ENCODE results near the gene PTPRD.

Gene PTPRD

DNA sequence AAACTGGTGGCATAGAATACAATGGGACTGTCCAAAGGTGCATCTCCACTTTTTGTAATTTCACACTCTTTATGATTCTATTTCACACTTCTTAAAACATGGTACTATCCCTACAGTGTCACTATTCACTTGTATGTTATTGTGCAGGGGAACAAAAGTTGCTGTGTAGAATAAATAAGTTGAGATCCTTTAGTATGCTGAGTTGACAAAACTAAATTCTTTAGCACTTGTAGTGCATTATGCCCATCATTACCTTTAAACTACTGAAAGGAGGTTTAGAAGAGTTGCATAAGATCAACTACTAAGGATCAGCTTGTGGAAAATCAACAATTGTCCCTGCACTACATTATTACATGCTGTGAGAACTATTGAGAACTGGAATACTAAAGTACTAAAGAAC, 1380.9 kb downstream of the PTPRD start:
- DNase-seq, result no peak

DNA sequence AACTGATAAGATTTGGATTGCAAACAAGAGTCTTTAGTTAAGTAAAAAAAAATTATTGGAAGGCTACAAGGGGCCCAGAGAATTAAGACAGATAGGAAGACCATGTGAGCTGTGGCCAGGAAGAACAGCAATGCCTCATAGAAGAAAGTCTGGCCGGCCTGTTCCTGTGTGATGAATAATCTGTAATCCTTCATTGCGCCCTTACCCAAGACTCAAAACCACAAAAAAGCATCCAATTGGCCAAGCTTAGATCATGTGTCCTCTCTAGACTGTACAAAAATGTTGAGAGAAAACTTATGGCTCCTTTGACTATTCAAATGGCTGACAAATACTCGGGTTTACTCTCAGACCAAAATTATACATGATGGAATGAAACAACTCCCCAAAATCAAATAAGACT, 1383.5 kb downstream of the PTPRD start:
- no peak for DNase-seq

DNA sequence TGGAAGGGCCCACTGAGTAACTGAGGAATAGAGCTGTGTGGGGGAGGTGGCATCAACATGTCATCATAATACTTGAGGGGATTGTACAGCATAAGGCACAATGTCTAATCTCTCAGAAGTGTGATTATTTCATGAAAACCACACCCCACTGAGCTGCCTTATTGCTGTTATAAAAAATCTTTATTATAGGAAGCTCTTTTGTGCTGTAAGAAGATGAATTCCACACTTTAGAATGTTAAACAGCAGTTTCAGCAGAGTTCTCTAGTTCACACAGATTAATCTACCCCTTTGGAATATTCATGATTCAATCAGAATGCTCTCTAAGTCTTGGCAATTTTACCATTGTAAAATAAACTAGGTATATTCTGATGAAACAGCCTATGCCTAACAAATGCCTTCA, 1389.6 kb downstream of the PTPRD start:
- no peak for DNase-seq

DNA sequence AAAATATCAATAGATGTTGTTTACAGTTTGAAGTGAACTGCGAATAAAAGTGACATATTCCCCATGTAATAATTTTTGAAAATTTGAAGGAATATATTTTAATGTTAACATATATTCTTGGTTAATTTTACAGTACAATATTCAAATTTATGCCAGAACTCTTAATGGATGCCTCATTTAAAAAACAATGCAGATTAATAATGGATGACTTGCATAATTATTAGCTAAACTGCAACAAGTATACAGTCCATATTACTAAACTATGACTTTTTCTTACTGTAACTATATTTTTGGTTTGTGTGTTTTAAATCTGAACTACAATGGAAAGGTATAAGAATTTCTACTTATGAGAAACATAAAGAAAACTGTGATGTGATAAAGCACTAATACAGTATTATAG, 1390.1 kb downstream of the PTPRD start:
- DNase-seq, result no peak

DNA sequence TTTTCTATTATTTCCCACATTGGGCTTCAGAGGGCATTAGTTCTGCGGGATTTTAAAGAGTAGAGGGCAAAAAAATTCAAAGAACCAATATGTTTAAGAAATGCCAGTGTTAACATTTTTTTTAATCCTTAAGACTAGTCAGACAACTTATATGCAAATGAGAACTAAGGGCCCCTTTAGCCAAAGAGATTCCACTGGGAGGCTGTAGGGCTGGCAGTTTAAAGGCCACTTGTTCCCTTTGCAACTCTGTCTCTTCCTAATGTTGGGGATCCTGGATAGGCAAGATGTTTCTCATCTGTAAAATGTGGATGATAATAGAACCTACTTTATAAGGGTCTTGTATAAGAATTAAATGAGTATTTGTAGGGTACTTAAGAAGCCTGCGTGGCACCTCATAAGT, 1395.9 kb downstream of the PTPRD start:
- no peak for DNase-seq

DNA sequence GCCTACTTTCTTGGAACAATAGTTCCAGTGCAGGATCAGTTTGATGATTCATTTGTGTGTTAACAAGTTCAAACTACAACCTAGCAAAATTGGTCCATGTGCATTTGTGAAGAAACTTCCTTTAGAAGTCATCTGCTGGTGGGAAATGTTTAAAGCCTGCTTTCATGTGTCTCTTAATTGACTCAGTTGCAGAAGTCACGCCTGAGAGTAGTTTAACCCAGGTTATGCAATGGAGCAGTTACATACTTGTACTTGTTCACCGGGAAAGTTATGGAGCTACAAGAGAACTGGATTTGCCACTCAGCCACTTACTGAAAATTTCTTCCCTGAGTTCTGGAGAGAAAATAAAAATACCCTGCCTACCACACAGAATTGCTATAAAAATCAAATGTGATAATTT, 1397.8 kb downstream of the PTPRD start:
- DNase-seq, result no peak

DNA sequence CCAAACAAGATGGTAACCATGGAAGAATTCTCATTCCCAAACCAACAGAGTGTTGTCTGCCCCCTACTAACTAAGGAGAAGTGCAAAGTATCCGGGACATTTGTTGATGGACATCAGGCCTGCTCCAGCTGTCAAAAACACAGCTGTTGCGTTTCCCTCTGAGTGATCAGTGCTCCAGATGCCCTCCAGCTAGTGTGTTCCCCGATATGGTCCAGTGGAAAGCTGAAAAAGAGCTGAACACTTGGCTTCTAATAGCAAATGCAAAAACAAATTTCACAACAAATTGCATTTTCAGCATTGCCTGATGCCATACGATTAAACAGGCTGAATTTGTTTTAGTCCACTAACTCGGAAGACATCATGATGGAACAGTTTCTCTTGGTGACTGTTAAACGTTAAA, 1398.7 kb downstream of the PTPRD start:
- no peak for DNase-seq

DNA sequence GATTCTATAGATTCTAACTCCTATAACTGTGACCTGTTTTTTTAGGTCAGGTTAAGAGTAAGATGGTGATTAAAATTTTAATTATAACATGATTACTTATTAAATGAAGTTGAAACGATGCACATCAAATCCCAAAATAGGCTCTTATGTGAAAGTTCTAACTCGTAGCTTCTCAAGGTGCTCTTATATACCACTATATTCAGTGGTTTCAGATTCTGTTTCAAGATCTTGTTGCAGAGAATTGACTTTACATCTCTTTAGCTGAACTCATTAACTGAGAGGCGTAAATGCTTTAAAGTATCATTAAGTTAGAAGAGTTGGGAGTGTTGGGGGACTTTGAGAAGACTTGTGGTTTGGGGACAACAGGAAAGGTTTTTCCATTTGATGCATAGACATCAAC, 1399.8 kb downstream of the PTPRD start:
- DNase-seq, result no peak

DNA sequence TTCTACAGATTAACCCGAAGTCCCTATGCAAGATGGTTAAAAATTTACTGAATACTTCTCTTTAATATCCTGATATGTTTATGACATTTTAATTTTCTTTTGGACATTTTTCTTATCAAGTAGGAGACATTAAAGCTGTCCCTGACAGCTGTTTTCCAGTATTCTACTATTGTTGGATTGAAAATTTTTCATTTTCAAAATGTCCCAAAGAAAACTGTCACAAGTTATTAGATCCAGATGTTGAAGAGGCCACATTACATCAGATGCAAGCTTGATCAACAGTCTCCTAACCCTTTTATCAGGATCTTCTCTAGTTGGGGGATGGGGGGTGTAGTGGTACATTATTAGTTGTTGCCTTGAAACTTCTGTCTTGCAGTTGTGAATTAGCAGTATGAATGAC, 1410.5 kb downstream of the PTPRD start:
- no peak for DNase-seq

DNA sequence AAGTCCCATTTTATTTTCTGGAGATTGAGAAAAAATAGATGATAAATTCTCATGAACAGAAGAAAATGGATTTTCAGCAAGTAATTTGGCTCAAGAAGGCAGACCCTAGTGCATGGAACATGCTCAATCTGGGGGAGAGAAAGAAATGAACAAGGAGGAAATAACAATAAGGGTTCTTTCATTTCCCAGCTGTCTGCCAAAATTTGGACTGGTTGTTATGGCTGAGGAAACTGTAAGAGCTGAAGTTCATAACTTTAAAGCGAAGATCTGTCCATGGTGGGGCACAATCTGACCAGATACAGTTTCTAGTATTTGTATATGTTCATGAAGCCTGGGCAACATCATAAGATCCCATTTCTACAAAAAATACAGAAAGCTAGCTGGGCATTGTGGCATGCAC, 1426.7 kb downstream of the PTPRD start:
- no peak for DNase-seq

DNA sequence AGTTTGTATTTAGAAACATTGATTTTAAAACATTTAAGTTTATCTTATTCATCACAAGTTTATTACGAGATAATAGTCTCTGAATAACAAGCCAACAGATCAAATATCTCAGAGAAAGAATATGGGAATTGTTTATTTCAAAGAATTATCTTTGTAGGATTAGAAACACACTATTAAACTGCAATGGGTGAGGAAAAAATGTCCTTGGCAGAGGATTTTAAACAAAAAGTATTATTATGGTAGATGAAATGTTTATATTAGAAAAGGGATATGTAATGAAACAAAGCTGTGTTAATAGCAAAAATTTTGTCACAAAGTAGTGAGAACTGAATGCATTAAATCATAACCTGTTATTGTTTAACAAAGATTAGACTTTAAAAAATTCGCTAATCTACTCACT, 1430.4 kb downstream of the PTPRD start:
- no peak for DNase-seq

DNA sequence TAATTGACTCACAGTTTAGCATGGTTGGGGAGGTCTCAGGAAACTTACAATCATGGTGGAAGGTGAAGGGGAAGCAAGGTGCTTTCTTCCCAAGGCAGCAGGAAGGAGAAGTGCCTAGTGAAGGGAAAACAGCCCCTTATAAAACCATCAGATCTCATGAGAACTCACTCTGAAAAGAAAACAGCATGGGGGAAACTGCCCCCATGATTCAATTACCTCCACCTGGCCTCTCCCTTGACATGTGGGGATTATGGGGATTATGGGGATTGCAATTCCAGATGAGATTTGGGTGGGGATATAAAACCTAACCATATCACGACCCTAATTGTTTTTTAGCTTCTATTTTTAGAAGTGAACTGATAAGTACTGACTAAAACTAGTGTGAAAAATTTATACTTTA, 1435.7 kb downstream of the PTPRD start:
- no peak for DNase-seq

DNA sequence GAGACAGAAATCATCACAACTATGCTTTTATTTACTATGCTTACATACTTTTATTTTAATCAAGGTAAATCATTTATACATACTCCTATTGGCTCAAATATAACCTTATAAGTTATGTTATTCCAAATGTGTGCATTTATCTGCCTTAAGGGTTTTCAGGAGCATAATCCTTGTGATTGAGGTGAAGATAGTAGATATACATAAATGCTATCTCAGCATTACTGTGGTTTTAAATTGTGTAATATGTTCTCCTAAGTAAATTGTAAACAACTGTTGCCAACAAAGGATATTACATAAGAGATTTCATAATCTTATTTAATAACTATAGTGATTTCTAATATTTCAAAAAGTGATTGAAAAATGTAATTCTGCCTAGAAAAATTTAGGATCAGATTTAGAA, 1438.4 kb downstream of the PTPRD start:
- DNase-seq, result no peak

DNA sequence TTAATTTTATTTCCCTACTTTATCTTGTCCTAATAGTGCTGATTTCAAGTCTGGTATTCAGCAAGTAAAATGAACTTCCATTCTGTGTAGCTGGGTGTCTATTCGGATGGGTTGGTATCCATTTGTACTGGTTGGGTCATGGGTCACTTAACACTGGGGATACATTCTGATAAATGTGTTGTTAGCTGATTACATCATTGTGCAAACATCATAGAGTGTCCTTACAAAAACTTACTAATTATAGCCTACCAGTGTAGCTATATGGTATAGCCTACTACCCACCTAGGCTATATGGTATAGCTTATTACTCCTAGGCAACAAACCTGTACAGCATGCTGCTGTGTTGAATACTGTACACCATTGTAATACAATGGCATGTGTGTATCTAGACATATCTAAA, 1439.5 kb downstream of the PTPRD start:
- no peak for DNase-seq

DNA sequence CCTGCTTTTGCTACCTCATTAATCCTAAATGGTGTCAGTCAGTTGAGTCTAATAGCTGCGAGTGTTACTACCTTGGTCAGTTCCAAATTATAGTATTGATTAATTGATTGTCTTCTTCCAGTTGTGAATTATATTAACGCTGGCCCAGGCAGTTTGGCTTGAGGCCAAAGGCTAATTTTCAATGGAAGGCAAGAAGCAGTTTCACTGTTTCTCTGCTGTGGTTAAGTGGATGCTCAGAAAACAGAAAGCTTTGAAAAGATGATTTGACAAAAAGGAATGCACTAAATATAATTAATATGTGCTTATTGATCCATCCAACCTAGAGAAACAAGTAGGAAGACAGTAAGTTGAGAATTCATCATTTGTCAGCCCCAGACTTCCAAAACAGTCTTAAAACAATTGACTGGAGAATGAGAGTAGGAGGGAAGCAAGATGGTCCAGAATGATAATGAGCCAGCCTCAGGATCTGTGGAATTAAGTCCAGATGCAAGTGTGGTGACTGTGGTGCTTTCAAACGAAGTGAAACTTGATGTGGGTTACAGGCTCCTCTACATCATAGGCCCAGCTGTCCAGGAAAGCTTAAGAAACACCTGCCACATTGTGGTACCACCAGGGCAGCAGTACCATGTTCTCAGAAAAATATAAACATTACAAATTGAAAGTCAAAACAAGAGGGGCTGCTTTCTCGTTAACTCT, 1442.2 kb downstream of the PTPRD start:
- peak in 1 of 2 experiments; percentile 42 for DNase-seq

DNA sequence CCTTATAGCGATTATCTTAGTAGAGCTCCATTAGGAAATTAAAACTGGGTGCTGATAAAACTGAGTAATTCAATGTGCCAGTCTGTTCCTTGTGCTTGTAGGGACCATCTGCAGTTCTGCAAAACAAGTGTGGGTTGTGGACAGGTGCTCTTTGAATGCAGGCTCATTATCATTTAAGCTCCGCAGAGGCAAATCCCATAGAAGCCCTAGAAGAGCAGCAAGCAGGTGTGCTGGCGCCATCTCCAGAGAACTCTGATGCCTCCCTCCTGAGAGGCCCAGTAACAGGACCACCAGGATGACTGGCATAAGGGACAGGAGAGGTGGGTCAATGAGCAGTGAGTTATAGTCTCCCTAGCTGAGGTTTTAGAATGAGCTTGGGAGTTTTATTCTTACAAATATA, 1470.8 kb downstream of the PTPRD start:
- peak; percentile 13 to 45 for DNase-seq

DNA sequence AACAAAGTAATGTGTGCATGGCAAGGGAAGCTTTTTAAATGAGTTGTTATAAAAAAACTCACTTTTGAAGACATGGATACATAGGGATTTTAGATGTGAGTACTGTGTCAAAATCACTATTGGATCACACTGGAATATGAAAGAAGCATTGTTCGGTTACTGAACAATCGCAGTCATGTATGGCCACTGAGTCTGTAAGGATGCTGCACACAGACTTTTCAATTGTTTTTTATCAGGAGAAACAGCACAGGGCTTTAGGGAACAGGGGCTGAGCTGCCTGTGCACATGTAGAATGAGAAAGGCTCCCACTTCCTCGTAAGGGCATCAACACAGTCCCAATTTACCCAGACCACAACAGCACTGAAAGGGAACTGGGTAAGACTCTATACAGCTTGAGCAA, 1479.3 kb downstream of the PTPRD start:
- no peak for DNase-seq

DNA sequence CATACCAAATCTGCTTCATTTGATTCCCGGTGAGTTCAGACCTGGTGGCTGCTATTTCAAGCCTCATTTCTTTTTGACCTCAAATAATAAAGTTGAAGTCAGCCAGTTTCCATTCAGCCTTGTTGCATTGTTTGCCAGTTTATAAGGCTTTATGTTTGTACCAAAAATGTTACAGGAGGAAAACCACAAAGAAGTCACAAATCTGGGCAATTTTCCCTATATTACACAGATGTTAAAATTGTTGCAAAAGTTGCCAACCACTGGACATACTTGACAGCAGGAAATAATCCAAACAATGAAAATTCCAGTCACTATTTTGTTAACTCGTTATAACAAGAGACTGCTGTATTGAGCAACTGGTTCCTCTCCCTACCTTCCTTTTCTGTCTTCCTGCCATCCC, 1488.2 kb downstream of the PTPRD start:
- no peak for DNase-seq

DNA sequence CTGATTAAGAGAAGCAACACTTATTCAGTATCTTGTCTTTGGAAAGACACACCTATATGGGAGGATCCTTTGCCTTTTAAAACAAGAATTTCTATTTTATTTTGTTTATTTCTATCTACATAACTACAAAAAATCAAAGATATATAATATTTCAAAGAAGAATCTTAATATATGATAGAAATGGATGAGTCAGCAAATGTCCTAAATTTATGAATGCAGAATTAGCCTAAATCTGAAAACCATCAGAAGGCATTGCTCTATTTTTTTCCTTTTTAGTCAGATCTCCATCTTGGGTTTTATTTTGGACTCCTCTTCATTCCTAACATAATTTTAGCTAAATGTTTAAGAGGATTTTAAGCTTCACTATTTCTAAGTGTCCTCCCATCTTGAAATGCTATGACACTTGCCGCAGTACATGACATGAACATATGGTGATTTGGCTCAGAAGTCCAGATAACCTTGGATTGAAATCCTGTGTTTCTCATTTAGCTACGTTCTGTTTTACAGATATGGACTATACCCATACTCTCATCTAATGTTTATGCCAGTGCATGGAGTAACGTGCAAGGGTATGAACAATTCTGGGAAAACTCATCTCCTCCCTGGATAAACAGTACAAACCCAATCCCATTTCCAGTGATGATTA, 1490.4 kb downstream of the PTPRD start:
- no peak for DNase-seq

DNA sequence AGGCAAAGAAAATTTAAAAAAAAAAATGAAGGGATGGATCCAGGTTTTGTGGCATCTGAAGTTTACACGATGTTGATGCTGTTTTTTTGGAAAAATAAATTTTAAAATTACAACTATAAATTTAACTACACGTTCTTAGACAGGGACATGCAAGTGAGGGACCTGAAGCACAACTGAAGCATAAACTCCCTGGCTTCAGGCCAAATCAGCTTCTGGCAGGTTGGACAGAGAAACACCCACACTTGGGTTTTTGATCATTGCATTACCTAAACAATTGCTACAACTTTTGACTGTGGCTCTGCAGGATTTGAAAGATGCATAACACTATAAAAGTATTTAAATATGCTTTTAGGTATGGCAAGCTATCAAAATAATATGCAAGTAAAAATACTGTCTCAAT, 1494.9 kb downstream of the PTPRD start:
- peak in 1 of 2 experiments; percentile 65 for DNase-seq

DNA sequence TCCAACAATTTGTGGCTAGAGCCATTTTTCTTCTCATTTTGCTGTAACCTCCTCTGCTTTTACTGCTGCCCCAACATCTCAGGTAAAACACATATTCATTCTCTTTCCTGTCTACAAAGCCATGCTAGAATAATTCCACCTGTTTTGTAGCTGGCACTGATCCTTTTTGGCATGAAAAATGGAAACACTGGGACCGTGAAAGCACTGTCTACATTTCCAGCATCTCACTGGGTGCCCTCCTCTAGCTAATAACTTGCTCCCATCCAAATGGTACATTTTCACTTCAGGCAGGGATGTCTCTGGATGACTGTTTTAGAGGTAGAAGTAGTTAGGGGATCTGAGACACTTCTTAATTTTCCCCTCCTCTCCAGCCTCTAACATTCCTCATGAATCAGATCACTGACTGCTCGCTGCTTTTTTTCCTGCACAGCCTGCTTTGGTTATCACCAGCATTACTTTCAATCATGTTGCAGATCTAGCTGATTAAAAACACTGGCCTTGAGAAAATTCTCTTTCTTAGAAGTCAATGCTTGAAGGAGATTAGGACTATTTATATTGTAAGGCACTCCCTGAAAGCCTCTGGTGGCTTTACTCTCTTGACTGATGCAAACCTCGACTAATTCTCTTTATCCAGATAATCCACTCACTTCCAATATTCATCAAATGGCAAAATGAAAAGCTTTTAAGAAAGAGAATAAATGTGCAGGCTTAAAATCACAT, 1500.6 kb downstream of the PTPRD start:
- DNase-seq, result peak; percentile 40 to 42

DNA sequence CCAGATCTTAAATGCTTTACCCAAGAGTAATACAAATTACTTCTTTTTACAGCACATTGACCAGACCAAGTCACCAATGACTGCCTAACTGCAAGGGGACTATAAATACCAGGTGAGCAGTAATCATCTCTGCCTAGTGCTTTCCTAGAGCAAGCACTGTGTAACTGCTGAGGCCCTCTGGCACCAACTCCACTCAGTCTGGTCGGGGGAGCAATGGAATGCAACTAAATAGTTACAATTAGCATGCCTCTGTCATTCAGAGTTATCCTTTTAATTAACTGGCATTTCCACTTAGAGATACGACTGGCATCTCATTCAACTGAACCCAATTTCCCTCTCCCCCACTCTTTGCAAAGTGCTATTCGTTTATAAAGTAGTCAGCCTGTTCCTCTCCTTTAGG, 1504.2 kb downstream of the PTPRD start:
- no peak for DNase-seq

DNA sequence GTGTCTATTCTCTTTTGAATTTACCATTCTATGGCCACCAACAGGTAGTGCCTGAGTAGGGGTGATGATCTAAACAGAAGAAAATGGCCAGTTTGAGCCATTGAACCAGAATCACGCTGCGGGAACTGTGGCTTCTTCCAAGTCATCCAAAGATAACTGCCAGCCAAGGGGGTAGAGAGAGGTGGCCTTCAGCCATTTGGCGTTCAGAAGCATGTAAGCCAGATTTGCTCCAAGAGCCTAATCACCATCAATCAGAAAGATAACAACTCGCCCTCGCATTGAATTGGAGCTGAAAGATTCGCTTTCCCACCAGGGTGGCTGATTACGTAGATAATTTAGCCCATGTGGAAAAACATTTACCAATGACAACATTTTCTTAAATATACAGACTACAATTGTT, 1510.5 kb downstream of the PTPRD start:
- DNase-seq, result peak; percentile 91 to 98

DNA sequence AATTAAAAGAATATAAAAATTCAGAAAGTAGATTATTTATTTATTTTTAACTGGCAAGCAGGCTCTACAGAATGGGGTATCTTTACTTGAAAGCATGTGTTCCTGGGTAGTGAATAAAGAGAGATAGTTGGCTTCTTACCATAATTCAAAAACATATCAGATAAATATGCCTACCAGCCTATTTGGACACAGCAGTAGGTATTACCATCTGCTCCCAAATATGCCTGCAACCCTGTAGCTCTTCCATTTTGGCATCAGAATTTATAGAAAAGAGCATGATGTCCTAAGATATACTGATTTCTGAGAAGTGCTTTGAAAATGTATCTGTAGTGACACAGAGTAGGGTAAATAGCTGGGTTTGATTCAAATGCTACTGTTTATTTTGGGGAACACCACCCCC, 1512.7 kb downstream of the PTPRD start:
- peak; percentile 83 to 94 for DNase-seq
